Mesenchymal stem cell (in vitro differentiated cells and primary cell): ENCODE results near the gene PRKAA1.

ENCODE experiments used
- DNase-seq: peaks from one replicate; pipeline ENCODE4 v3.0.0-alpha.2; 2013
- H2AFZ ChIP-seq: one replicate; pipeline ENCODE4 v1.6.1; 2013; ENCODE audit warnings: low read depth, mild to moderate bottlenecking, control low read depth, inconsistent platforms, low read length, moderate library complexity
- H2AK5ac ChIP-seq: 2 replicates; pipeline ENCODE4 v1.6.1; 2013; ENCODE audit warnings: low read length, moderate library complexity, mild to moderate bottlenecking, inconsistent platforms; ENCODE audit not compliant: severe bottlenecking
- H2BK120ac ChIP-seq: one replicate; pipeline ENCODE4 v1.6.1; 2013; ENCODE audit warnings: low read depth, mild to moderate bottlenecking, inconsistent platforms, low read length, moderate library complexity
- H2BK12ac ChIP-seq, 2 experiments: one replicate each; pipeline ENCODE4 v1.6.1; 2013; ENCODE audit warnings: inconsistent platforms in 2 of 2, low read length in 2 of 2, mild to moderate bottlenecking in 2 of 2, moderate library complexity in 2 of 2, control low read depth in 1 of 2
- H2BK15ac ChIP-seq: one replicate; pipeline ENCODE4 v1.6.1; 2013; ENCODE audit warnings: mild to moderate bottlenecking, low read depth, inconsistent platforms; ENCODE audit not compliant: poor library complexity, severe bottlenecking
- H2BK5ac ChIP-seq: 2 replicates; pipeline ENCODE4 v1.6.1; 2013; ENCODE audit warnings: low read depth, mild to moderate bottlenecking, low read length, control low read depth, inconsistent platforms; ENCODE audit not compliant: poor library complexity, severe bottlenecking
- H3K14ac ChIP-seq, 2 experiments: one replicate each; pipeline ENCODE4 v1.6.1; 2013; ENCODE audit warnings: inconsistent platforms in 2 of 2, low read length in 2 of 2, control low read depth in 1 of 2, mild to moderate bottlenecking in 1 of 2, moderate library complexity in 1 of 2
- H3K18ac ChIP-seq, 2 experiments: one replicate each; pipeline ENCODE4 v1.6.1; 2013; ENCODE audit warnings: inconsistent platforms in 2 of 2, low read length in 2 of 2, control low read depth in 1 of 2, low read depth in 1 of 2, mild to moderate bottlenecking in 1 of 2
- H3K23ac ChIP-seq, 2 experiments: one replicate each; pipeline ENCODE4 v1.6.1; 2013; ENCODE audit warnings: inconsistent platforms in 2 of 2, low read length in 2 of 2, mild to moderate bottlenecking in 2 of 2, moderate library complexity in 2 of 2, control low read depth in 1 of 2
- H3K27ac ChIP-seq: 2 replicates; pipeline ENCODE4 v1.5.1; 2013; ENCODE audit warnings: mild to moderate bottlenecking, moderate library complexity, low read length, control low read depth, inconsistent platforms; ENCODE audit not compliant: poor library complexity, severe bottlenecking
- H3K27me3 ChIP-seq, 2 experiments: 2 replicates each; pipeline versions ENCODE4 v1.6.1 to v1.7.0; 2013; ENCODE audit warnings: low read length in 2 of 2, mild to moderate bottlenecking in 2 of 2, moderate library complexity in 2 of 2, control low read depth in 1 of 2, inconsistent platforms in 1 of 2; ENCODE audit not compliant: control insufficient read depth in 1 of 2, insufficient read depth in 1 of 2
- H3K36me3 ChIP-seq, 2 experiments: 2 replicates each; pipeline versions ENCODE4 v1.6.1 to v1.7.0; 2013; ENCODE audit warnings: low read length in 2 of 2, control low read depth in 1 of 2, inconsistent platforms in 1 of 2, low read depth in 1 of 2, mild to moderate bottlenecking in 1 of 2; ENCODE audit not compliant: insufficient read depth in 2 of 2, control insufficient read depth in 1 of 2
- H3K4ac ChIP-seq, 2 experiments: one replicate each; pipeline ENCODE4 v1.6.1; 2013; ENCODE audit warnings: inconsistent platforms in 2 of 2, low read length in 2 of 2, mild to moderate bottlenecking in 2 of 2, moderate library complexity in 2 of 2, control low read depth in 1 of 2, low read depth in 1 of 2
- H3K4me1 ChIP-seq: 2 replicates; pipeline ENCODE4 v1.6.1; 2013; ENCODE audit warnings: low read depth, low read length, control low read depth; ENCODE audit not compliant: control insufficient read depth, insufficient read depth
- H3K4me2 ChIP-seq: 2 replicates; pipeline ENCODE4 v1.6.1; 2013; ENCODE audit warnings: low read length, mild to moderate bottlenecking, inconsistent platforms; ENCODE audit not compliant: poor library complexity, severe bottlenecking
- H3K4me3 ChIP-seq, 2 experiments: 2 replicates each; pipeline versions ENCODE4 v1.5.1 to v1.7.0; 2013; ENCODE audit warnings: low read length in 2 of 2, mild to moderate bottlenecking in 2 of 2, control low read depth in 1 of 2, low read depth in 1 of 2; ENCODE audit not compliant: insufficient read depth in 1 of 2
- H3K79me1 ChIP-seq: replicated peaks from 2 replicates; pipeline ENCODE4 v1.6.1; 2013; ENCODE audit warnings: mild to moderate bottlenecking, control low read depth, low read length, inconsistent platforms; ENCODE audit not compliant: poor library complexity, severe bottlenecking
- H3K9ac ChIP-seq: 2 replicates; pipeline ENCODE4 v1.7.0; 2013; ENCODE audit warnings: mild to moderate bottlenecking, low read length, moderate library complexity
- H3K9me3 ChIP-seq: 2 replicates; pipeline ENCODE4 v1.7.0; 2013; ENCODE audit warnings: mild to moderate bottlenecking, low read length; ENCODE audit not compliant: control insufficient read depth
- H4K8ac ChIP-seq: one replicate; pipeline ENCODE4 v1.6.1; 2013; ENCODE audit warnings: inconsistent platforms, mild to moderate bottlenecking, low read length, moderate library complexity
- H4K91ac ChIP-seq: one replicate; pipeline ENCODE4 v1.6.1; 2013; ENCODE audit warnings: mild to moderate bottlenecking, low read length, inconsistent platforms
- WGBS: methylation state at CpG from one replicate; pipeline ENCODE4 v1.1.7; 2013; ENCODE audit warnings: mixed read lengths; 5-methylcytosine and 5-hydroxymethylcytosine counted together

The PRKAA1 gene

DNA sequence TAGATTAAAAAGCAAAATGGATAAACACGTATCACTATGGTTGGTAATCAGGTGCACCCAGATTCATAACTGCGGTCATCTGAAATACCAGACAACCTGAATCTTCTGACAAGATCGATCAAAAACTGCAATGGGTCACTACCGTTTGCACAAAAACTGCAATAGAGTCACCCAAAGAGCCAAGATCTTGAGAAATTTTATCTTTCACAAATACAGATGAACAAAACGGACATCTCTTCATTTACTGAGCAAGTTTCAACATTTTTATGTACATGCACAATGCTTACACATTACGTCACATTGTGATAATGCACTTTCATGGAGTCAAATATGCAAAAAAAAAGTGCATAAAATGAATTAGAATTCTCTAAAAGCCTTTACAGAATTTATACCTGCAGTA, 18.6 kb downstream of the PRKAA1 start:
- Histone ChIP-seq H3K4me2 (no peak overlapping the region), H2BK120ac (no peak overlapping the region), H3K9ac (no peak overlapping the region), H2BK5ac (no peak overlapping the region), H3K23ac (no peak overlapping the region), H3K4me1 (no peaks in the 10 kb centered on the region), H3K4ac (no peak overlapping the region), H3K79me1 (peaks cover 5% of the 10 kb centered on the region), H3K9me3 (no peaks in the 10 kb centered on the region), H2AK5ac (no peak overlapping the region), H3K27me3 (no peaks in the 10 kb centered on the region), H2AFZ (no peak overlapping the region), H4K91ac (no peak overlapping the region), H3K14ac (no peak overlapping the region), H3K36me3 (peaks cover 0 to 23% of the 10 kb centered on the region in 2 experiments), H2BK15ac (no peak overlapping the region), H4K8ac (no peak overlapping the region), H3K18ac (no peak overlapping the region), H3K27ac (no peak overlapping the region), H3K4me3 (no peak overlapping the region), H2BK12ac (no peak overlapping the region)
- WGBS = 92% methylated on average over 5 of the region's 6 CpGs
- DNase-seq = no peak

DNA sequence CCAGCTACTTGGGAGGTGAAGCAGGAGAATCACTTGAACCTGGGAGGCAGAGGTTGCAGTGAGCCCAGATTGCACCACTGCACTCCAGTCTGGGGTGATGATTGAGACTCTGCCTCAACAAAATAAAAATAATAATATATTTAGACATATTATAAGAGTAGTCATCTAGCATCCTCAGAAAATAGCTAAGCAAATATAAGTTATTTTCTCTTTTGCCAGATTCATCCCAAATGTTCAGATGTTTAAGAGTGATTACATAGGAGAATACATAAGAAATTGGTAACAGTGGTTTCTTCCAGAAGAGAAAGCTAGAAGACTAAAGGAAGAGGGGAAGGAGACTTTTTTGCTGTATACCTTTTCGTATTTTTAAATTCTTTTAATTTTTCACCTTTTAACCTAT, 20.0 kb downstream of the PRKAA1 start:
- Histone ChIP-seq H3K27me3 (no peaks in the 10 kb centered on the region), H3K4ac (no peak overlapping the region), H3K14ac (no peak overlapping the region), H3K9ac (no peak overlapping the region), H2BK15ac (no peak overlapping the region), H3K27ac (no peak overlapping the region), H3K4me3 (no peak overlapping the region), H3K79me1 (peaks cover 8% of the 10 kb centered on the region), H2AFZ (no peak overlapping the region), H3K4me1 (no peaks in the 10 kb centered on the region), H3K4me2 (no peak overlapping the region), H4K91ac (no peak overlapping the region), H2AK5ac (no peak overlapping the region), H2BK12ac (no peak overlapping the region), H2BK120ac (no peak overlapping the region), H4K8ac (no peak overlapping the region), H3K18ac (no peak overlapping the region), H3K36me3 (peaks cover 0 to 37% of the 10 kb centered on the region in 2 experiments), H3K9me3 (no peaks in the 10 kb centered on the region), H2BK5ac (no peak overlapping the region), H3K23ac (no peak overlapping the region)
- no CpG with 5 or more reads among the region's 1 CpG for WGBS
- no peak for DNase-seq

DNA sequence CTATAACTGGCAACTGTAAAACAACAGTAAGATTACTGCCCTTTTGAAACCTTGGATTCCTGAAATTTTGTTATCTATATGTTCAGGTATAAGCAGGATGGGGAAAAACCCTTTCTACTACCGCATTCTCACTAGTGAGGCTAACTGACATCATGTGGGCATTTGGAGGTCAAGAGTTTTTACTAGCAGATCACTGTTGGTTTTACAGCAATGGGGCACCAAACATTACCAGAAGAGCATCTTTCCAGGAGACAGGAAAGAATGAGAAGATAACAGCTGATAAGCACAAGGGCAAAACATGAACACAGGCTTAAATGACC, 21.6 kb downstream of the PRKAA1 start:
- H2BK12ac ChIP-seq = no peak overlapping the region
- H3K36me3 ChIP-seq = peaks cover 2 to 52% of the 10 kb centered on the region in 2 experiments
- H2AFZ ChIP-seq = no peak overlapping the region
- H3K27ac ChIP-seq = no peak overlapping the region
- no peak overlapping the region for H3K4ac ChIP-seq
- H2BK5ac ChIP-seq = no peak overlapping the region
- H3K27me3 ChIP-seq = no peaks in the 10 kb centered on the region
- H2BK120ac ChIP-seq = no peak overlapping the region
- DNase-seq = no peak
- no peak overlapping the region for H3K4me3 ChIP-seq
- H3K9ac ChIP-seq = no peak overlapping the region
- H3K14ac ChIP-seq = no peak overlapping the region
- H3K18ac ChIP-seq = no peak overlapping the region
- peaks cover 3% of the 10 kb centered on the region for H3K4me1 ChIP-seq
- H3K23ac ChIP-seq = no peak overlapping the region
- H4K91ac ChIP-seq = no peak overlapping the region
- H4K8ac ChIP-seq = no peak overlapping the region
- H3K79me1 ChIP-seq = peaks cover 9% of the 10 kb centered on the region
- H2BK15ac ChIP-seq = no peak overlapping the region
- H3K4me2 ChIP-seq = no peak overlapping the region
- H3K9me3 ChIP-seq = no peaks in the 10 kb centered on the region
- H2AK5ac ChIP-seq = no peak overlapping the region
- 100% methylated on average over 1 of the region's 1 CpG for WGBS

DNA sequence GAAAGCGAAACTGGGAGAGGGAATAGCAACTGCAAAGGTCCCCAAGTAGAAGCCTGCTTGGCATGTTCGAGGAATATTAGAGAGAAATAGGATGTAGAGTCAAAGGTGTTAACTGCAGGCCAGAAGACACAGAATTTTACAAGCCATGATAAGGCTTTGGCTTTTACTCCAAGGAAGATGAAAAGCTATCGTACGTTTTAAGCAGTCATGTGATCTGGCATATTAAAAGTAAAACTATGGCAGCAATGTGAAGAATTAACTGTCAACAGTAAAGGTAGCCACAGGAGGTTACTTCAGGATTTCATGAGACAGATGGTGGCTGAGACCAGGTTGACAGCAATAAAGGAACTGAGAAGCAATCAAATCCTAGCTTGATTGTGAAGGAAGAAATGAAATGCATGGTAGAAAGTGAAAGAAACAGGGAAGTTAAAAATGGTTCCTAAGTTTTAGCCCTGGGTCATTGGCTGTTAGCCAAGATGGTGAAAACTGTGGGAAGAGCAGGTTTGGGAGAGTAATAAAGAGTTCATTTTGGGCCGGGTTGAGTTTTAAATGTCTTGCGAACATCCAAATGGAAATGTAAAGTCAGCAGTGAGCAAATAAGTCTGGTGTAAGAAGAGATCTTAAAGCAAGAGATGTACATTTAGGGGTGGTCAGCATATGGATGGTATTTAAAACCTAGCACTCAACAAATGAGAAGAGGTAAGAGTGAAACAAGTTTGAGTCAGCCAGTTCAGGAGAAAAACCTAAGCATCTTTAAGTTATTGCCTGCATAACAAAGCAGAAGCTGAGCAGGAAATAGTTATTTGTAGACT, 22.1 kb downstream of the PRKAA1 start:
- peaks cover 13% of the 10 kb centered on the region for H3K79me1 ChIP-seq
- no peak overlapping the region for H3K18ac ChIP-seq
- peaks cover 3% of the 10 kb centered on the region for H3K4me1 ChIP-seq
- H3K23ac ChIP-seq = no peak overlapping the region
- no peak overlapping the region for H3K4me2 ChIP-seq
- no peak overlapping the region for H3K4ac ChIP-seq
- no peak overlapping the region for H2BK15ac ChIP-seq
- 93% methylated on average over 6 of the region's 6 CpGs for WGBS
- no peak overlapping the region for H3K4me3 ChIP-seq
- H3K14ac ChIP-seq = no peak overlapping the region
- peak overlapping the region; percentile 20 for H3K27ac ChIP-seq
- no peak overlapping the region for H2BK120ac ChIP-seq
- H4K8ac ChIP-seq = no peak overlapping the region
- H2AFZ ChIP-seq = no peak overlapping the region
- H4K91ac ChIP-seq = no peak overlapping the region
- H3K9ac ChIP-seq = no peak overlapping the region
- H3K36me3 ChIP-seq = peaks cover 5 to 58% of the 10 kb centered on the region in 2 experiments
- no peaks in the 10 kb centered on the region for H3K27me3 ChIP-seq
- H3K9me3 ChIP-seq = no peaks in the 10 kb centered on the region
- H2BK5ac ChIP-seq = no peak overlapping the region
- no peak overlapping the region for H2BK12ac ChIP-seq
- DNase-seq = no peak
- H2AK5ac ChIP-seq = no peak overlapping the region
